Esophagus muscularis mucosa (tissue), 4 donors: ENCODE measurements around the gene HS3ST5. TPM values are rescaled to one million over a fixed set of nuclear protein-coding genes. Genes with fewer than 3 reads are reported as not detected.

Source experiments
- DNase-seq: peaks from one replicate; pipeline ENCODE4 v3.0.0-alpha.2; 2017; ENCODE audit errors: extremely low spot score
- H3K27ac ChIP-seq, 4 donors: fragments of 200-600 bp; sonication (generic); replicated peaks in 1 of 4; 1 replicate in 3 of 4; 2 replicates in 1 of 4; pipeline ENCODE4 v1.5.1; 2016 to 2019; ENCODE audit warnings: mild to moderate bottlenecking in 1 of 4
- H3K27me3 ChIP-seq, 4 donors: fragments of 200-600 bp; sonication (generic); one replicate each; pipeline versions ENCODE4 v1.5.1 to v1.6.0; 2016 to 2019
- H3K36me3 ChIP-seq, 4 donors: fragments of 200-600 bp; sonication (generic); one replicate each; pipeline ENCODE4 v1.5.1; 2016 to 2019
- H3K4me1 ChIP-seq, 4 donors: fragments of 200-600 bp; sonication (generic); one replicate each; pipeline ENCODE4 v1.5.1; 2016 to 2019
- H3K4me3 ChIP-seq, 4 donors: fragments of 200-600 bp; sonication (generic); 1 replicate in 2 of 4; 2 replicates in 2 of 4; pipeline ENCODE4 v1.5.1; 2016 to 2019; ENCODE audit warnings: mild to moderate bottlenecking in 4 of 4, moderate library complexity in 1 of 4
- H3K9me3 ChIP-seq, 4 donors: fragments of 200-600 bp; sonication (generic); 1 replicate in 3 of 4; 2 replicates in 1 of 4; pipeline ENCODE4 v1.5.1; 2016 to 2019
- CTCF ChIP-seq, 3 experiments: fragments of 200-600 bp in 2 of 3; fragments of 450-650 bp in 1 of 3; sonication (generic) in 2 of 3; IDR thresholded peaks; one replicate each; pipeline ENCODE4 v1.5.1; 2017 to 2019; ENCODE audit warnings: antibody characterized with exemption in 3 of 3, mild to moderate bottlenecking in 2 of 3, moderate library complexity in 1 of 3
- EP300 ChIP-seq: sonication (generic); formaldehyde crosslinking; IDR thresholded peaks from one replicate; pipeline ENCODE4 v1.6.1; 2017; ENCODE audit warnings: antibody characterized with exemption
- POLR2A ChIP-seq: fragments of 450-650 bp; IDR thresholded peaks from one replicate; pipeline ENCODE4 v1.6.1; 2017; ENCODE audit warnings: antibody characterized with exemption, moderate library complexity, mild to moderate bottlenecking, low read depth
- POLR2AphosphoS5 ChIP-seq, 2 donors: sonication (generic); formaldehyde crosslinking; IDR thresholded peaks; one replicate each; pipeline ENCODE4 v1.6.1; 2017; ENCODE audit warnings: antibody characterized with exemption in 2 of 2
- WGBS: methylation state at CpG from one replicate; pipeline ENCODE4 v1.1.5; 2018; 5-methylcytosine and 5-hydroxymethylcytosine counted together
- intact Hi-C: fragments of 100-400 bp; cut with DNase I; formaldehyde crosslinking; loops from one replicate; pipeline ENCODE4 v1.15.1; 2023
- total RNA-seq, 4 donors: library from RNA; depleted of rRNA; stranded (reverse); fragments of >200 nt; gene quantifications; one replicate each; pipeline versions ENCODE4 v1.1.0 to v1.2.1, GENCODE V29; 2016

The HS3ST5 gene
- total RNA-seq, 4 donors from 2014 or later: 0.13 to 0.33 TPM; not detected in 2

DNA sequence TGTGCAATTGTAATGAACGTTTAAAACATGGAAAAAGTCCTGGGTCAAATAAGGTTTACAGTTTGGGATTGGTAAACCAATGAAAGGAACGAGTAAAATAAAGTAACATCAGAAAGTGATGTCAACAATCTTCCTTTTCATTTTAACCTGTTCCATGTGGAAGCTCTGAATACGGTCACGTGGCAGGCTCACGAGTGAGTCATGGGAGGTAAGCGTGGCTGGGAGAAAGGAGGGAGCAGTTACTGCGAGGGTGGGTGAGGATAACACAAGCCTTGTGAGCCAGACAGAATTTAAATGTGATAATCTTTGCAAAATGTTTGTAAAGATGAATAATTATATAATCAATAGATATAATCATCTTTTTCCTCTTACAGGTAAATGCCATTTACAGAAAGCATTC is 200.6 kb downstream of the HS3ST5 start:
- Histone ChIP-seq H3K4me1 (no peaks in the 10 kb centered on the region), H3K27ac (no peak overlapping the region), H3K4me3 (no peak overlapping the region), H3K27me3 (no peaks in the 10 kb centered on the region), H3K36me3 (no peaks in the 10 kb centered on the region), H3K9me3 (peaks cover 0 to 11% (median 7%) of the 10 kb centered on the region in 4 donors)
- intact Hi-C loops: no loop called here
- 82% methylated on average over 7 of the region's 7 CpGs for WGBS
- no peak for DNase-seq
- TF ChIP-seq POLR2A: no peak
- no peak for TF ChIP-seq EP300
- no peak for TF ChIP-seq CTCF (IDR thresholded peaks at IDR 0.05)
- TF ChIP-seq POLR2AphosphoS5 (IDR thresholded peaks at IDR 0.05): no peak

GRCh38 chr6:114140416-114140815 is 202.4 kb downstream of the HS3ST5 start:
- 37% methylated on average over 5 of the region's 5 CpGs for WGBS
- H3K4me3 ChIP-seq: no peak overlapping the region

GRCh38 chr6:114138577-114139248 is 204.1 kb downstream of the HS3ST5 start:
- Histone ChIP-seq H3K27ac (no peak overlapping the region), H3K36me3 (no peaks in the 10 kb centered on the region), H3K4me3 (no peak overlapping the region), H3K4me1 (peaks cover 0 to 7% (median 3%) of the 10 kb centered on the region in 4 donors), H3K9me3 (no peaks in the 10 kb centered on the region), H3K27me3 (no peaks in the 10 kb centered on the region)
- TF ChIP-seq POLR2A: no peak
- no peak for TF ChIP-seq EP300
- no peak for TF ChIP-seq POLR2AphosphoS5 (IDR thresholded peaks at IDR 0.05)
- no peak for TF ChIP-seq CTCF (IDR thresholded peaks at IDR 0.05)
- WGBS: 94% methylated on average over 4 of the region's 4 CpGs
- intact Hi-C loops: no loop called here
- no peak for DNase-seq

More at GRCh38 chr6:114140416-114140815, 202.4 kb downstream of the HS3ST5 start:
- no peaks in the 10 kb centered on the region for H3K9me3 ChIP-seq
- H3K4me1 ChIP-seq: peaks cover 0 to 7% (median 2%) of the 10 kb centered on the region in 4 donors
- no peak for DNase-seq
- no peak overlapping the region for H3K27ac ChIP-seq
- intact Hi-C loops: no loop called here
- H3K36me3 ChIP-seq: no peaks in the 10 kb centered on the region
- no peaks in the 10 kb centered on the region for H3K27me3 ChIP-seq
- no peak for TF ChIP-seq CTCF (IDR thresholded peaks at IDR 0.05)

GRCh38 chr6:114135363-114135971 is 207.4 kb downstream of the HS3ST5 start:
- Histone ChIP-seq H3K9me3 (no peaks in the 10 kb centered on the region), H3K27ac (no peak overlapping the region), H3K36me3 (no peaks in the 10 kb centered on the region), H3K4me3 (no peak overlapping the region), H3K27me3 (no peaks in the 10 kb centered on the region), H3K4me1 (peaks cover 0 to 7% (median 3%) of the 10 kb centered on the region in 4 donors)
- TF ChIP-seq EP300: no peak
- TF ChIP-seq POLR2A: no peak
- no peak for TF ChIP-seq POLR2AphosphoS5 (IDR thresholded peaks at IDR 0.05)
- no peak for TF ChIP-seq CTCF (IDR thresholded peaks at IDR 0.05)
- intact Hi-C loops: no loop called here
- WGBS: 36% methylated on average over 5 of the region's 5 CpGs
- DNase-seq: no peak
